Glutamatergic neuron (in vitro differentiated cells): ENCODE data around the gene NCAPD2. TPM values are rescaled to one million over a fixed set of nuclear protein-coding genes. Genes with fewer than 3 reads are reported as not detected.
A peak's percentile ranks its signal among the peaks of the same experiment; 100 is the strongest.
"Not testable (repeated sequence)": the region's sequence is repeated elsewhere in the genome, so short reads cannot be mapped to it uniquely, and the experiment has no call there.

Experiments
- DNase-seq: peaks from one replicate; pipeline ENCODE4 v3.0.0; 2022
- H3K27ac Mint-ChIP-seq: one replicate; pipeline ENCODE4 v1.8.0; 2020; ENCODE audit warnings: mild to moderate bottlenecking, mixed read lengths, inconsistent platforms; ENCODE audit not compliant: unreplicated experiment
- H3K27me3 Mint-ChIP-seq: one replicate; pipeline ENCODE4 v1.8.0; 2020; ENCODE audit warnings: mild to moderate bottlenecking, moderate library complexity, mixed read lengths, inconsistent platforms; ENCODE audit not compliant: unreplicated experiment
- H3K36me3 Mint-ChIP-seq: one replicate; pipeline ENCODE4 v1.8.0; 2020; ENCODE audit warnings: mild to moderate bottlenecking, mixed read lengths, inconsistent platforms; ENCODE audit not compliant: unreplicated experiment
- H3K4me1 Mint-ChIP-seq: one replicate; pipeline ENCODE4 v1.8.0; 2020; ENCODE audit warnings: mild to moderate bottlenecking, low read depth, mixed read lengths, inconsistent platforms; ENCODE audit not compliant: unreplicated experiment
- H3K4me3 Mint-ChIP-seq: one replicate; pipeline ENCODE4 v1.8.0; 2020; ENCODE audit warnings: mild to moderate bottlenecking, mixed read lengths, inconsistent platforms; ENCODE audit not compliant: unreplicated experiment
- H3K9me3 Mint-ChIP-seq: one replicate; pipeline ENCODE4 v1.8.0; 2020; ENCODE audit warnings: mild to moderate bottlenecking, moderate library complexity, mixed read lengths, inconsistent platforms; ENCODE audit not compliant: unreplicated experiment
- CTCF ChIP-seq: fragments of 200-600 bp; sonication (generic); IDR thresholded peaks from one replicate; pipeline ENCODE4 v1.5.0; 2021; ENCODE audit not compliant: partially characterized antibody, unreplicated experiment
- total RNA-seq: library from RNA; stranded (reverse); fragmentation: NEBNext Ultra II Directional; extraction: Animal tissue kit (Norgen Biotek cat#: 25700); gene quantifications from one replicate; pipeline ENCODE4 v1.2.1, GENCODE V29; 2021; ENCODE audit not compliant: unreplicated experiment

The NCAPD2 gene
- total RNA-seq, 1 donor from 2014 or later = 29.3 TPM

- Mint-ChIP-seq H3K4me1 (peaks cover 1% of the 10 kb centered on the region), H3K36me3 (peaks cover 5% of the 10 kb centered on the region), H3K4me3 (no peak overlapping the region), H3K27me3 (peaks cover 8% of the 10 kb centered on the region), H3K27ac (no peak overlapping the region), H3K9me3 (peaks cover 5% of the 10 kb centered on the region)
- no peak for DNase-seq
- TF ChIP-seq CTCF = no peak
Measured at GRCh38 chr12:6478416-6478815, 15.5 kb upstream of the NCAPD2 start.

GRCh38 chr12:6488240-6488639 is 5.7 kb upstream of the NCAPD2 start:
- H3K9me3 Mint-ChIP-seq = peaks cover 2% of the 10 kb centered on the region
- no peaks in the 10 kb centered on the region for H3K36me3 Mint-ChIP-seq
- peaks cover 3% of the 10 kb centered on the region for H3K4me1 Mint-ChIP-seq
- peak overlapping the region; percentile 16 for H3K27ac Mint-ChIP-seq
- peaks cover 3% of the 10 kb centered on the region for H3K27me3 Mint-ChIP-seq
- no peak overlapping the region for H3K4me3 Mint-ChIP-seq
- no peak for TF ChIP-seq CTCF
- DNase-seq = no peak

GRCh38 chr12:6489449-6489848 is 4.5 kb upstream of the NCAPD2 start:
- TF ChIP-seq CTCF = no peak
- H3K27me3 Mint-ChIP-seq = peaks cover 5% of the 10 kb centered on the region
- DNase-seq = no peak
- peaks cover 3% of the 10 kb centered on the region for H3K9me3 Mint-ChIP-seq
- H3K4me1 Mint-ChIP-seq = peaks cover 4% of the 10 kb centered on the region
- H3K36me3 Mint-ChIP-seq = no peaks in the 10 kb centered on the region
- no peak overlapping the region for H3K4me3 Mint-ChIP-seq
- no peak overlapping the region for H3K27ac Mint-ChIP-seq

- H3K4me1 Mint-ChIP-seq = peaks cover 13% of the 10 kb centered on the region
- H3K27ac Mint-ChIP-seq, H3K9me3 Mint-ChIP-seq, H3K36me3 Mint-ChIP-seq, H3K27me3 Mint-ChIP-seq, H3K4me3 Mint-ChIP-seq, DNase-seq: not testable (repeated sequence)
Measured at GRCh38 chr12:6490673-6491072, 3.2 kb upstream of the NCAPD2 start.

GRCh38 chr12:6492838-6493496 is 935 bp upstream of the NCAPD2 start, which contains the start of gene MRPL51:
Gene MRPL51, minus strand, starts transcription at chr12:6493262. Its CDS starts 126 bp downstream, at chr12:6493136.
- Mint-ChIP-seq H3K27me3 (peaks cover 5% of the 10 kb centered on the region), H3K9me3 (peaks cover 3% of the 10 kb centered on the region), H3K27ac (peak within 1 kb of the TSS; percentile 95), H3K4me3 (peak within 1 kb of the TSS; percentile 98), H3K36me3 (no peaks in the 10 kb centered on the region), H3K4me1 (peaks cover 13% of the 10 kb centered on the region)
- DNase-seq = peak; percentile 98
- TF ChIP-seq CTCF = no peak
